ENCODE data around the gene TRIM67. TPM values are rescaled to one million over a fixed set of nuclear protein-coding genes. Genes with fewer than 3 reads are reported as not detected.

The TRIM67 gene
- total and polyA plus RNA-seq, 9 of the 15 experiments (the other 6 are each of a cell fraction or from before 2014, with no cell fraction given), result 0.04 to 0.60 (median 0.31) TPM

DNA sequence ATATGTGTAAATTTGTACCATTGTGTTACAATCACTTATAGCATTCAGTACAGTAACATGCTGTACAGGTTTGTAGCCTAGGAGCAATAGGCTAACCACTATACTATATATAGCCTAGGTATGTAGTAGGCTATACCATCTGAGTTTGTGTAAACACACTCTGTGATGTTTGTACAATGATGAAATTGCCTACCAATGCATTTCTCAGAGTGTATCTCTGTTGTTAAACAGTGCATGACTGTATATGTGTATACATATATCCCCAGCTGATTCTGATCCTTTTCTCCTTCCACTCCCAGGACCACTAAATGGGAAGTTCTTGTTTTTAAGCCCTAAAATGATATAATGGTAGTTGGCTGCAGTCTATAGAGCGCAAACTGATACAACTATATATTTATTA is 86.9 kb downstream of the TRIM67 start (continued):
- TF ChIP-seq, protein P1, sequence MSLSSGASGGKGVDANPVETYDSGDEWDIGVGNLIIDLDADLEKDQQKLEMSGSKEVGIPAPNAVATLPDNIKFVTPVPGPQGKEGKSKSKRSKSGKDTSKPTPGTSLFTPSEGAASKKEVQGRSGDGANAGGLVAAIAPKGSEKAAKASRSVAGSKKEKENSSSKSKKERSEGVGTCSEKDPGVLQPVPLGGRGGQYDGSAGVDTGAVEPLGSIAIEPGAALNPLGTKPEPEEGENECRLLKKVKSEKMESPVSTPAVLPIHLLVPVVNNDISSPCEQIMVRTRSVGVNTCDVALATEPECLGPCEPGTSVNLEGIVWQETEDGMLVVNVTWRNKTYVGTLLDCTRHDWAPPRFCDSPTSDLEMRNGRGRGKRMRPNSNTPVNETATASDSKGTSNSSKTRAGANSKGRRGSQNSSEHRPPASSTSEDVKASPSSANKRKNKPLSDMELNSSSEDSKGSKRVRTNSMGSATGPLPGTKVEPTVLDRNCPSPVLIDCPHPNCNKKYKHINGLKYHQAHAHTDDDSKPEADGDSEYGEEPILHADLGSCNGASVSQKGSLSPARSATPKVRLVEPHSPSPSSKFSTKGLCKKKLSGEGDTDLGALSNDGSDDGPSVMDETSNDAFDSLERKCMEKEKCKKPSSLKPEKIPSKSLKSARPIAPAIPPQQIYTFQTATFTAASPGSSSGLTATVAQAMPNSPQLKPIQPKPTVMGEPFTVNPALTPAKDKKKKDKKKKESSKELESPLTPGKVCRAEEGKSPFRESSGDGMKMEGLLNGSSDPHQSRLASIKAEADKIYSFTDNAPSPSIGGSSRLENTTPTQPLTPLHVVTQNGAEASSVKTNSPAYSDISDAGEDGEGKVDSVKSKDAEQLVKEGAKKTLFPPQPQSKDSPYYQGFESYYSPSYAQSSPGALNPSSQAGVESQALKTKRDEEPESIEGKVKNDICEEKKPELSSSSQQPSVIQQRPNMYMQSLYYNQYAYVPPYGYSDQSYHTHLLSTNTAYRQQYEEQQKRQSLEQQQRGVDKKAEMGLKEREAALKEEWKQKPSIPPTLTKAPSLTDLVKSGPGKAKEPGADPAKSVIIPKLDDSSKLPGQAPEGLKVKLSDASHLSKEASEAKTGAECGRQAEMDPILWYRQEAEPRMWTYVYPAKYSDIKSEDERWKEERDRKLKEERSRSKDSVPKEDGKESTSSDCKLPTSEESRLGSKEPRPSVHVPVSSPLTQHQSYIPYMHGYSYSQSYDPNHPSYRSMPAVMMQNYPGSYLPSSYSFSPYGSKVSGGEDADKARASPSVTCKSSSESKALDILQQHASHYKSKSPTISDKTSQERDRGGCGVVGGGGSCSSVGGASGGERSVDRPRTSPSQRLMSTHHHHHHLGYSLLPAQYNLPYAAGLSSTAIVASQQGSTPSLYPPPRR (CRISPR knock-in tag; IDR thresholded peaks at IDR 0.05; ENCODE audit: borderline replicate concordance), result no peak
- TF ChIP-seq, protein P2, sequence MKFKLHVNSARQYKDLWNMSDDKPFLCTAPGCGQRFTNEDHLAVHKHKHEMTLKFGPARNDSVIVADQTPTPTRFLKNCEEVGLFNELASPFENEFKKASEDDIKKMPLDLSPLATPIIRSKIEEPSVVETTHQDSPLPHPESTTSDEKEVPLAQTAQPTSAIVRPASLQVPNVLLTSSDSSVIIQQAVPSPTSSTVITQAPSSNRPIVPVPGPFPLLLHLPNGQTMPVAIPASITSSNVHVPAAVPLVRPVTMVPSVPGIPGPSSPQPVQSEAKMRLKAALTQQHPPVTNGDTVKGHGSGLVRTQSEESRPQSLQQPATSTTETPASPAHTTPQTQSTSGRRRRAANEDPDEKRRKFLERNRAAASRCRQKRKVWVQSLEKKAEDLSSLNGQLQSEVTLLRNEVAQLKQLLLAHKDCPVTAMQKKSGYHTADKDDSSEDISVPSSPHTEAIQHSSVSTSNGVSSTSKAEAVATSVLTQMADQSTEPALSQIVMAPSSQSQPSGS (CRISPR knock-in tag; IDR thresholded peaks at IDR 0.05), result no peak
- TF ChIP-seq SMARCE1 (IDR thresholded peaks at IDR 0.05) (no peak), MYBL2 (IDR thresholded peaks at IDR 0.05; ENCODE audit: low read depth) (no peak), MYBL2 (CRISPR knock-in tag; IDR thresholded peaks at IDR 0.05; ENCODE audit: borderline replicate concordance) (no peak), ETV6 (IDR thresholded peaks at IDR 0.05; ENCODE audit: borderline replicate concordance in 1 of 2, low read depth in 2 of 2, low read length in 1 of 2) (no peak), ETV6 (CRISPR knock-in tag; IDR thresholded peaks at IDR 0.05; ENCODE audit: borderline replicate concordance) (no peak), CHD1 (IDR thresholded peaks at IDR 0.05; ENCODE audit: low read length) (no peak)
- TF ChIP-seq, protein P3, sequence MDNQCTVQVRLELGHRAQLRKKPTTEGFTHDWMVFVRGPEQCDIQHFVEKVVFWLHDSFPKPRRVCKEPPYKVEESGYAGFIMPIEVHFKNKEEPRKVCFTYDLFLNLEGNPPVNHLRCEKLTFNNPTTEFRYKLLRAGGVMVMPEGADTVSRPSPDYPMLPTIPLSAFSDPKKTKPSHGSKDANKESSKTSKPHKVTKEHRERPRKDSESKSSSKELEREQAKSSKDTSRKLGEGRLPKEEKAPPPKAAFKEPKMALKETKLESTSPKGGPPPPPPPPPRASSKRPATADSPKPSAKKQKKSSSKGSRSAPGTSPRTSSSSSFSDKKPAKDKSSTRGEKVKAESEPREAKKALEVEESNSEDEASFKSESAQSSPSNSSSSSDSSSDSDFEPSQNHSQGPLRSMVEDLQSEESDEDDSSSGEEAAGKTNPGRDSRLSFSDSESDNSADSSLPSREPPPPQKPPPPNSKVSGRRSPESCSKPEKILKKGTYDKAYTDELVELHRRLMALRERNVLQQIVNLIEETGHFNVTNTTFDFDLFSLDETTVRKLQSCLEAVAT (IDR thresholded peaks at IDR 0.05), result no peak

All from K562 (cell line).